GM20431 (cell line): ENCODE measurements around the gene RAPGEF6.
"Not testable (repeated sequence)": the region's sequence is repeated elsewhere in the genome, so short reads cannot be mapped to it uniquely, and the experiment has no call there.

Experiments
- in situ Hi-C: fragments of 300-500 bp; cut with MseI, MboI; formaldehyde crosslinking; loops from one replicate; pipeline ENCODE4 v1.15.0; 2020; ENCODE audit warnings: low sequenced_read_pairs; ENCODE audit not compliant: unreplicated experiment

RAPGEF6 gene

DNA sequence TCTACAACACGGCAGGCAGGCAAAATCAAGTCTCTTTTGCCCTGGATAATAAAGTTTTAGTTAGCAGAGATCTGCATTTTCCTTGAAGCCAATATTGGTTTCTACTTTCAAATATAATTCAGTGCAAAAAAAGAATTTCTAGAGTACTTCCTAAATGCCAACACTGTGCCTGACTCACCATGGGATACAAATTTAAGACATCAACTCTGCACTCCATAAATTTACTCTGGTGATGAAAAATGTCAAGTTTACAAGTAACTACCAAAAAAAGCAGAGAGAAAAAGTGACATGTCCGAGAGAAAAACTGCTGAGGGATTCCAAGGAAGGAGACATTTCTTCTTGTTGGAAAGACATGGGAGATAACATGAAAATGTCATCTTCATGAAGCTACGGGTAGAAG lies 119.7 kb downstream of the RAPGEF6 start:
- in situ Hi-C loops, result no loop called here

DNA sequence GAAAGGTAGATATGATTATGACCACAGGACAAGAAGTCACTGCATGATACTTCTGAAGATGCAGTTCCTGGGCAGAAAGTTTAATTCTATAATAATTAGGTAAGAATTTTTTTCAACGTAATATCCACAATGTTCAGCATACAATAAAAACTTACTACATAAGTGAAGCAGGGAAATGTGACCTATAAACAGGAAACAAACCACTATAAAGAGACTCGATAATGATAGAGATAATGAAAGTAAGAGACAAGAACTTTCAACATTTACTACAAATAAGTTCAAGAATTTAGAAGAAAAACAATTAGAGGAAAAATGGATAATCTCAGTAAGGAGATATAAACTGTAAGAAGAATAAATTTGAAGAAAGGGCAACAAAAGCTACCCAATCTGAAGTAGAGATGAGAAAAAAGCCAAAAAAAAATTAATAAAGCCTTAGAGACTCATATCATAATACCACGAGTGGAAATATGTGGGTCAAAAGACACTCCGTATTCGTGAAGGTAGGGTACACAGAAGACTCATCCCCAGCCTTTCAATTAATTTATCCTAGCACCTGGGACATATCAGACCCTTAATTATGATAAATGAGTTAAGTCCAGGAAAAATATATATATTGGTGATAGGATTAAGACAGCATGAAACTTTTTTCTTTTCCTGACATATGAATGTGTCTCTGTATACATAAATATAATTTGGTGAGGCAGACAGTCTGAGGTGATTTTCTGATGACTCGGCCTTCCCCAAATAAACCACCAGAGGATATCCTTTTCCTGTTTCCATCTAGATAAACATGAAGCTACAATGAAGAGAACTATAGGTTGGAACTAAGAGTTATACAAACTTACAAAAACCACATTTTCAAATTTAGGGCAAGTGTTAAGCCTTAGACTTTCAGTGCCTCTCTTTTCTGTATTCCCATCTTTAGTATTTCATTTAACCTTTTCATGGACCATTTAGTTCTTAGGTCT lies 120.4 kb downstream of the RAPGEF6 start:
- in situ Hi-C loops, result no loop called here

DNA sequence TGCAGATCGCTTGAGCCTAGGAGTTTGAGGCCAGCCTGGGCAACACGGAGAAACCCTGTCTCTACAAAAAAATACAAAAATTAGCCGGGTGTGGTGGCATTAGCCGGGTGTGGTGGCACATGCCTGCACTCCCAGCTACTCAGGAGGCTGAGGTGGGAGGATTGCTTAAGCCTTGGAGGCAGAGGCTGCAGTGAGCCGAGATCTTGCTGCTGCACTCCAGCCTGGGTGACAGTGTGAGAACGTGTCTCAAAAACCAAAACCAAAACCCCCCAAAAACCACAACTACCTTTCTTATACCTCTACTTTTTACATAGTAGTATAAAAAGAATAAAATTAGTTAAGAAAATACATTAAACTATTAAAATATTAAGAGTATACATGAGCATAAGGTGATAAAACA lies 121.2 kb downstream of the RAPGEF6 start:
- in situ Hi-C loops, result no loop called here

DNA sequence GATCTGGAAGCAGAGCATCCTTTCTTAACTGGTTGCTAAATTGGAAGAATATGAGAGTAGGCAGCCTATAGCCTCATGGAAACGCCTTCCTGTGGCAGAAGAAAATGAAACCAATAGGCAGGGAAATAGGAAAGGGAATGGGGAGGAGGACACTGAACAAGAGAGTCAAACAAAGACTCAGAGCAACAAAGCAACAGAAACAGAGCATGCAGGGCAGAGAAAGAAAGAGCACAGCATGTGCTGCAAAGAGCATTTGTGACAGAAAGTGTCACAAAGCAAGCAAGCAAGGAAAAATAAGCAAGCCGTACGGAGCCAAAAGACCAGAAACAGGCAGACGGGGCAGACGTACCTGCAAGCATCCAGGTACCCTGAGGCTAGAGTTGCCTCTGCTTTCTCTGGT lies 123.1 kb downstream of the RAPGEF6 start:
- in situ Hi-C loops, result no loop called here

DNA sequence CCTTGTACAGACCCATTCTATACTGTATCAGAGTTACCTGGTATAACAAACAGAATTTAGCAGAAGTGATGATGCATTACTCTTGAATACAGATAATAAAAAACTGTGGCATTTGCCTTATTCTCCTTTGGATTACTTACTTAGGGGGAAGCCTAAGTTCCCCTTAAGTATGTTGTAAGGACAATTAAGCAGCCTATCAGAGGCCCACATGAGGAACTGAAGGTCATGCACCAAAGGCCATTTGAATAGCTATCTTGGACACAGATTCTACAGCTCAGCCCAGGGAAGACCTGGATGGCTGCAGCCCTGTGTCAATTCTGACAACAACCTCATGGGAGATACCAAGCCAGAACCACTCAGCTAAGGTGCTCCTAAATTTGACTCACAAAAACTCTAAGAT lies 125.2 kb downstream of the RAPGEF6 start:
- in situ Hi-C loops, result no loop called here

DNA sequence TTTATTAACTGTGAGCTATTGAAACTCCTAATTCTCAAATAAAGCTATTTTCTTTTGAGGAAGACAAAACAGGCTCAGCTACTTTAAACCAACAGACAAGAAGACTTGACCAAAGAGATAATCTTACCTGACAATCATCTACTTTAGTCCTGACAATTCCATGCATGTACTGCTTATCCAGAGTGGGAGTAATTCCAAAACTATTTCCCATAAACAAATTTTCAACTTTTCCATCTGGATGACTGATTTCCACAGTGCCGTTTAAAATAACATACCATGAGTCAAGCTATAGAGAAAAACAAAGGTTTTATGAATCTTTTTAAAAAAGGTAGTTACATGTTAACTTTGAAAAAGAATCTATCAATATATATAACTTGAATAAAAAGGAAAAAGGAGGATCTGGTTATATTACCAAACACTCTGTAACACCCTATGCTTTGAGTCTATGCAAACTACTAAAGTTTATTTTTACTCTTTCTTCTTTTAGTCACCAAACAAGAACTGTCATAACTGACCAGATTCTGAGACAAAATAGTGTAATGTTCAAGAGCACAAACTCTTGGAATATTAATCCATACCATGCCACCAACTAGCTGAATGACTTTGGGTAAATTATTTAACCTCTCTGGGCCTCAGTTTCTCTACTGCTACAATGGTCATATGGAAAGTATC lies 129.7 kb downstream of the RAPGEF6 start:
- in situ Hi-C loops, result no loop called here

DNA sequence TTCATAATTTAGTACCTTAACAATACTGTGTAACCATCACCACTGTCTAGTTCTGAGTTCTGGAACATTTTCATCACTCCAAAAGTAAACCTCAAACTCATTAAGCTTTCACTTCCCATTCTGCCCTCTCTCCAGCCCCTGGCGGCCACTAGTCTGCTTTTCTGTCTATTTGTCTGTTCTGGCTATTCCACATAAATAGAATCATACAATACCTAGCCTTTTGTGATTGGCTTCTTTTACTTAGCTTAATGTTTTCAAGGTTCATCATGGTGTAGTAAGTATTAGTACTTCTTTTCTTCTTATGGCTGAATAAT lies 138.7 kb downstream of the RAPGEF6 start:
- in situ Hi-C loops, result no loop called here

DNA sequence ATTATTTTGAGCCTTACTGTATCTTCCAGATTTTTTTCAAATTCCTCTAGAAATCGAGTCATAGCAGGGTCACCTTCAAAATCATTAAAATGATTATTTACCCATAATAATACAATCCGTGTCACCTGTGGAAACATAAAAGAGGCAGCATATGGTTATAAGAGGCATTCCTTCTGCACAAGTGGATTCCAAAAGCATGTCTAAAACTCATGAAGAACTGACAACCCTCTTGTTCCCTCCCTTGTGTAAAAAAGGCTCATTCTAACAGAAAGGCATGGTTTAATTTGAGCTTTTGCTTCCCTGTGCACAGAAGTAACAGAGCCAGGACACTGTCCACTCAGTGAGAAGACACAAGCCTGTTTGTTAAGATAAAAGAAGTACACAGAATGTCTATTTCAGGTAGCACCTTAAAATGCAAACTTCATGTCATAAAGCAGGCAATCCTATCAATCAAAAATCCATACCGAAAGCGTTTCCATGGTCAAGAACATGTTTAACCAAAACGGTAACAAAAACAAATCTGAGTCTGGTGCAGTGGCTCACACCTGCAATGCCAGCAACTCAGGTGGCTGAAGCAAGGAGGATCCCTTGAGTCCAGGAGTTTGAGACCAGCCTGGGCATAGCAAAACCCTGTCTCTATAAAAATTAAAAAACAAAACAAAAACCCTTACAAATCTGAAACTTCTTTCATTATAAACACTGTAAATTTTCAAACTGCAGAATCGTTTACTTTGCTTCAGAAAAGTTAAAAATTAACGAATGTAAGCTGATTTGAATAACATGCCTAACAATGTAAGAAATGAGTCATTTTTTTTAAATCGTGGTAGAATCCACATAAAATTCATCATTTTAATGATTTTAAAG lies 139.3 kb downstream of the RAPGEF6 start:
- in situ Hi-C loops, result no loop called here

DNA sequence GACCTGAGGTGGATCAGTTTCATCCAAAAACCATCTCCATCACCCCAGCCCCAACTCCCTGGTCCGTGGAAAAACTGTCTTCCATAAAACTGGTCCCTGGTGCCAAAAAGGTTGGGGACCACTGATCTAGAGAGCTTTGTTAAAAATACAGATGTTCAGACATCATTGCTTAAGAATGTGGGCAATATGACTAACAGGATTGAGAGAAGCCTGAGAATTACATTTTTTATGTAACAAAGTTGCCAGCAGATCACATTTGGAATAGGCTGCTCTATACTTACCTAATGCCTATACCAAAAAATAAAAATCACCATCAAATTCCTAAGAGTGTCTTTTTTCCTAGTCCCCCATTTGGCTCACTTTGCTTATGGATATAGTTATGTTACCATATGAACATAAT lies 143.3 kb downstream of the RAPGEF6 start:
- in situ Hi-C loops, result no loop called here

DNA sequence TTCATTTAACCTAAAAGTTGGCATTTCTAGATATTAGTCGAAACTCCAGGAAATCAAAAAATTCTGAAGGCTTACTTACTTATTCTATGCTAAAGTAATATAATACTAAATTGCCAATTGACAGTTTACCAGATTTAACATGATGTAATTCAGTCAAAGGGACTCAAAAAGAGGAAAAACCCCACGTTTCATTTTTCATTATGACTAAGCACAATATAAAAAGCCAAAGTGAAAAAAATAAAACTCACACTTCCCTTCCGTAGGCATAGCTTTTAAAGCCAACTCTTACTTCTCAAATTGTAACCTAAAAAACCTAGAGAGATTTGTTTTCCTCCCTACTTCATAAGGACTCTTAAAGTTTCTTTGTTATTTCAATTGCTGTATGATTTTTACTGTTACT lies 146.6 kb downstream of the RAPGEF6 start:
- in situ Hi-C loops, result no loop called here

DNA sequence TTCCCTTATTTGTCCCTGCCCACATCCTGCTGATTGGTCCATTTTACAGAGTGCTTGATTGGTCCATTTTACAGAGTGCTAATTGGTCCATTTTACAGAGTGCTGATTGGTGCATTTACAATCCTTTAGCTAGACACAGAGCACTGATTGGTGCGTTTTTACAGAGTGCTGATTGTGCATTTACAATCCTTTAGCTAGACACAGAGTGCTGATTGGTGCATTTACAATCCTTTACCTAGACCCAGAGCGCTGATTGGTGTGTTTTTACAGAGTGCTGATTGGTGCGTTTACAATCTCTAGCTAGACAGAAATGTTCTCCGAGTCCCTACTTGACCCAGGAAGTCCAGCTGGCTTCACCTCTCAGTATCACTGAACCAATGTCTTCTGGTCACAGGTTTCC lies 147.7 kb downstream of the RAPGEF6 start:
- in situ Hi-C loops, result not testable (repeated sequence)

DNA sequence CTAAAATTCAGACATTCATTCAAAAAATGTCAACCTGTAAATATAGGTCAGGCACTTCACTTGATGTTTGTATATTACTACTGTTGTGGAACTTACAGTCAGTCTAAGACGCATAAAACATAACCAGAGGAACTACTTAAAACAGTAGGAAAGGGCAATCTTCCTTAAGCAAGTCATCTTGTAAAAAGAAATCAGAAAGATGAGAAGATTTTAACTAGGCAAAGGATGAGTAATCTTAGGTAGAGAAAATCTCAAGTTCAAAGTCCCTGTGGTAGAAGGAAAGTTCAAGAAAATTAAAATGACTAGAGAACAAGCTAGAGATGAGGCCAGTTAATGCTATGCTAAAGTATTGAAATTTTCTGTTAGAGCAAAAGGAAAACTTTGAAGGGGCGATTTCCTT lies 152.4 kb downstream of the RAPGEF6 start:
- in situ Hi-C loops, result no loop called here

DNA sequence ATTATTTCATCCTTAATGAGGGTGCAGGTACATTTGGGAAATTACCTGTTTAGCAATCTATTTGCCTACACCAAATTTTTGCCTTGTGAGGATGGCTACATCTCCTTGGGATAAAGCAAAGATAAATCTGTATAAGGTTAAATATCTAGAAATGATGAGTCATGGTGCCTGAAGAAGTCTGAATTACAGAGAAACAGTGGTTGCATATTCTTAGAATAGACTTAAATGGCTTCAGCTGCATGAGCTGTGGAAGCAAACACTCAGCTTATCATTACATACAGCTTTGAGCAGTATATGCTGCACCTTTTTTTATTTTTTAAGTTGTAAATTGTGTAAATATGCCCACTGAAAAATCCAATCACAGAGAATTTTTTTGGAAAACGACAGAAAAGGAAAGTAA lies 153.5 kb downstream of the RAPGEF6 start:
- in situ Hi-C loops, result no loop called here

DNA sequence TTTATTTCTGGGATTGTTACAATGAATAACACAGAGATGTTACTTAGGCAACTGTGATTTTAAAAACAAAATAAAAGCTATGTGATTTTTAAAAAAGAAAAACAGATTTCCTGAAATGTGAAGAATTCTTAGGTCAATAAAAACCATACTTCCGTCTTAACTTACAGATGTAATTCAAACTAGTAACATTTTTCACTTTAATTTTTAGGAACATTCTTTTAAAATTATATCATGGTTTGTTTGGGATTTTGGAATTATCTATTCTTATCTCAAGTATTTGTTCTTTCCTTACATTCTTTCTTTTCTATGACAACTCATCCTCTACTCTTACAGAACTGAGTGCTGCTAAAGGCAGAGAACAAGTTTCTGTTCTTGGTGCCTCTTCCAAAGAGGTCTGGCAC lies 159.5 kb downstream of the RAPGEF6 start:
- in situ Hi-C loops, result no loop called here

DNA sequence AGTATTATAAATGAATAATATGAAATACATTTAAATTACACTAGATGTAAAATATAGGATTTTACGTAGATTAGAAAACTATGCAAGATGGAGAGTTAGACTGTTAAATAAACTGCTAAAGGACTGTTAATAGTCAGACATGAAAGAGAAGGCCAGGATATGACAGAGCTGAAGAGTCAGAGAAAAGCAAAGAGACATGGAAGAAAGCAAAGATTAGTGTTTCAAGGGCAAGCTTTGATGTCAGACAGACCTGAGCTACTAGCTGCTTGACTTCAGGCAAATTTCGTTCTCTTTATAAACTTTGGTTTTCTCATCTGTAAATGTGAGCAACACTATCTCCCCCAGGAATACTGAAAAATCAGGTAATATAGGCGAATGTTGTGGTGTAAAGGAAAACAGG lies 161.3 kb downstream of the RAPGEF6 start:
- in situ Hi-C loops, result no loop called here

DNA sequence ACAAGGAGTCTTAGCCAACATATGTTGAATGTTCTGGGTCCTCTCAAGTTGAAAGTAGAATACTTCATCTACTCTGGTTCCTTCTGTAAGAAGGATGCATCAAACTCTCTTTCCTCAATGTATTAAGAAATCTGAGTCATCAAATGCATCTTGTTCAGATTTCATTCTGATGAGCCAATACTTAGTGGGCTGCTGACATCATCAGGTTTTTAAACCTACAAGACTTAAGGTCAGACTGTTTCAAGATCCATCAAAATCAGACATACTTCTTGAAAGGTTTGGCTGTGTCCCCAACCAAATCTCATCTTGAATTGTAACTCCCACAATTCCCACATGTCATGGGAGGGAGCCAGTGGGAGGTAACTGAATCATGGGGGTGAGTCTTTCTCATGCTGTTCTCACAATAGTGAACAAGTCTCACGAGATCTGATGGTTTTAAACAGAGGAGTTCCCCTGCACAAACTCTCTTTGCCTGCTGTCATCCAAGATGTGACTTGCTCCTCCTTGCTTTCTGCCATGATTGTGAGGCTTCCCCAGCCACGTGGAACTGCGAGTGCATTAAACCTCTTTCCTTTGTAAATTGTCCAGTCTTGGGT lies 168.8 kb downstream of the RAPGEF6 start:
- in situ Hi-C loops, result no loop called here

DNA sequence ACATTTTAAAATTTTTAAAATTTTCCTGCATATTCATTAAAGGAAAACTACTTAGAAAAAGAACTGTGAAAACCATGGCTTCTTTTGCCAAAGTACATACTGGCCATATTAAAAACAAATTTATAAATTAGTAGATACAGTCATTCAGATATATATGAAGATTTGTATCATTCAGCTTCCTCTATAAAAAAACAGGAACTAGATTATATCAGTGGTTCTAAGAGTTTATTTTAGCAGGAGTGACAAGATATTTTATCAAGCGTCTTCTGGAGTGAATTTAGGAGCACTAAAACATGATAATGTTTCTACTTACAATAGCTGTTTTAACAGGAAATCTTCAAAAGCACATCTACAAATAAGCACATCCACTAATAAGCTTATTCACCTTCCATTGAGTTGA lies 171.4 kb downstream of the RAPGEF6 start:
- in situ Hi-C loops, result no loop called here

DNA sequence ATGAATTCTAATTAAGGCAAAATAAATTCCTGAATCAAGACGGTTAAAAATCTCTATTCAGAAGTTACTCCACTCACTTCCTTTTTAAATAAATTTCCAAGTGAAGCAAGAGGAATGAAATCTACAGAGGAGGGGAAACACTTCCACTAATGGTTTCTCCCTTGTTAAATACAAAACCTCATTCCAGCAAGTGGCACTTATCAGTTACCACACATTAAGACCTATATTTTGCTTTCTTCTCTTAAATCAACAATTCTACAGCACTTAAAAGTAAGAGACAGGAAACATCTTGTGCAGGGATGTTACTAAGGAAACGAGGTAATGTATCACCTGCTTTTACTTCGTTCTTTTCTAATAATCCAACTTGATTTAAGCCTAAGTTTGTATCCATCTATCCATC lies 172.6 kb downstream of the RAPGEF6 start:
- in situ Hi-C loops, result no loop called here

DNA sequence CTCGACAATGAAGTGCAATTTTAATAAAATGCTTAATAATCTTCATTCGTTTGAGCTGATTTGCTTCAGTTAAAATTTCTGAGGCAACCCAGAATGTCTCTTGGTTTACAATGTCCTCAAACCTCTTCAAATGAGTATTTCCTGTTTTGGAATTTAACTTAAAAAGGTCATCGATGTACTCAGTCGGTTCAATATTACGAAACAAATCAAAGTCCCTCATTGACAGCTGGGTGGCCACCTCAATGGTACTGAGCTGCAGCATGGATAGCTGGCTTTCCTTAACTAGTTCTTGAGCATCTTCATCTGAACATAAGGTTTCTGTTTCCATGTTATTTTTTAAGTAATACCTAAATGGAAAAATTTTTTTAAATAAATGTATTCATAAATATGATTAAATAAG lies 173.3 kb downstream of the RAPGEF6 start:
- in situ Hi-C loops, result no loop called here

DNA sequence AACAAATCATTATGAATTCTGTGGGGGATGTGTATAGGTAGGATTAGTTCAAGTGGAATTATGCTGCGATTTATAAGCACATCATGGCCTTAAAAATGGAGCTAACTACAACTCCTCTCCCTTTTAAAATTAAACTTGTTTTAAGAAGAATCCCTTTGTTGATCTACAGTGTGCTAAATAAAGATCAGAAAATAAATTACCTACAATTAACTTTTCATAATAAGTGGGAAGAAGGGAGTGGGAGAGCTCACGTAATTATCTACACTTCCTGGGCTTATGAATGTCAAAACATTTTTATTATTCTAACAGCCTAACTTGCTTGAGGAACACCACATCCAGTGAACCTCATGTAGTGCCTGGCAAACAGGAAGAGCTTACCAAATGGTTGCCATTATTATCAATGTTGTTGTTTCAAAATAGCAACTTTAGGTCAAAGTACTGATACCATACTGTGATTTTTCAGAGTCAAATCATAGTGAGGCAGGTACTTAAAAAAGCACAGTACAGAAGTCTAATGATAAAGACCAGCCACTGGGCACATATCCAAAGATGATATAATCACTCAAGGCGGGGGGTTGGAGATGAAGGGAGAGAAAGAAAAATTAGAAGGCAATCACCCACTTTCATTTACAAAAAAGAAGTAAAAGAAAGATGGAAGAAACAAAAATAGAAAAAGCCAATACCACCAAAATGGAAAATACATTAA lies 174.0 kb downstream of the RAPGEF6 start:
- in situ Hi-C loops, result no loop called here
